Loucy (cell line): Measurements from ENCODE around the gene ESAM.

ENCODE experiments used
- EZH2phosphoT487 ChIP-seq: fragments of 200-600 bp; IDR thresholded peaks from 2 replicates; pipeline ENCODE4 v1.6.1; 2018; ENCODE audit warnings: antibody characterized with exemption, mild to moderate bottlenecking, moderate library complexity, borderline replicate concordance
- TF ChIP-seq, protein P1 (sequence below): fragments of 200-600 bp; sonication (generic); conservative IDR thresholded peaks from 2 replicates; pipeline ENCODE4 v1.5.1; 2014; ENCODE audit warnings: mild to moderate bottlenecking, antibody characterized with exemption, low read length

GRCh38 chr11:124769806-124770774 is 8.0 kb upstream of the ESAM start:
- TF ChIP-seq, protein P1, sequence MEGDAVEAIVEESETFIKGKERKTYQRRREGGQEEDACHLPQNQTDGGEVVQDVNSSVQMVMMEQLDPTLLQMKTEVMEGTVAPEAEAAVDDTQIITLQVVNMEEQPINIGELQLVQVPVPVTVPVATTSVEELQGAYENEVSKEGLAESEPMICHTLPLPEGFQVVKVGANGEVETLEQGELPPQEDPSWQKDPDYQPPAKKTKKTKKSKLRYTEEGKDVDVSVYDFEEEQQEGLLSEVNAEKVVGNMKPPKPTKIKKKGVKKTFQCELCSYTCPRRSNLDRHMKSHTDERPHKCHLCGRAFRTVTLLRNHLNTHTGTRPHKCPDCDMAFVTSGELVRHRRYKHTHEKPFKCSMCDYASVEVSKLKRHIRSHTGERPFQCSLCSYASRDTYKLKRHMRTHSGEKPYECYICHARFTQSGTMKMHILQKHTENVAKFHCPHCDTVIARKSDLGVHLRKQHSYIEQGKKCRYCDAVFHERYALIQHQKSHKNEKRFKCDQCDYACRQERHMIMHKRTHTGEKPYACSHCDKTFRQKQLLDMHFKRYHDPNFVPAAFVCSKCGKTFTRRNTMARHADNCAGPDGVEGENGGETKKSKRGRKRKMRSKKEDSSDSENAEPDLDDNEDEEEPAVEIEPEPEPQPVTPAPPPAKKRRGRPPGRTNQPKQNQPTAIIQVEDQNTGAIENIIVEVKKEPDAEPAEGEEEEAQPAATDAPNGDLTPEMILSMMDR = no peak
- no peak for TF ChIP-seq EZH2phosphoT487
